Glomerular visceral epithelial cell (primary cell): ENCODE results near the gene CFAP100.

Source experiments
- DNase-seq: peaks from one replicate; pipeline ENCODE4 v3.0.0-alpha.2; 2016; ENCODE audit errors: extremely low spot score

Gene CFAP100

DNA sequence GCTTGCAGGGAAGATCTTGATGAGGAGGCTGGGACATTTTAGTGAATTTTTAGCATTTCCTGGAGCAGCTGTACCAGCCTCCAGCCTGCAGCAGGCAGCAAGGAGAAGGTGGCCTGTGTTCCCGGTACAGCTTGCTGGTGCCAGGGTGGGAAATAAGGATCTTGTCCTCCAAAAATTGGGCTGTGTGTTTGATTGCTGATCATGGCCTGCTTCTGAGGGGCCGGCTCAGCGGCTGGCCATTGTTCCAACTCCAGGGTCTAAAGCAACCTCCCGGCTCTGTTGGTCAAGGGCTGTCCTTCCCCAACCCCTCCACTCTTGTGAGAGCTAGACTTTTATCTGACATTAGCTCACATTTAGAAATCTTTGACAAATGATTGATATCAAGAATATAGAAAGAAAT, 5.0 kb downstream of the CFAP100 start:
- DNase-seq, result no peak

DNA sequence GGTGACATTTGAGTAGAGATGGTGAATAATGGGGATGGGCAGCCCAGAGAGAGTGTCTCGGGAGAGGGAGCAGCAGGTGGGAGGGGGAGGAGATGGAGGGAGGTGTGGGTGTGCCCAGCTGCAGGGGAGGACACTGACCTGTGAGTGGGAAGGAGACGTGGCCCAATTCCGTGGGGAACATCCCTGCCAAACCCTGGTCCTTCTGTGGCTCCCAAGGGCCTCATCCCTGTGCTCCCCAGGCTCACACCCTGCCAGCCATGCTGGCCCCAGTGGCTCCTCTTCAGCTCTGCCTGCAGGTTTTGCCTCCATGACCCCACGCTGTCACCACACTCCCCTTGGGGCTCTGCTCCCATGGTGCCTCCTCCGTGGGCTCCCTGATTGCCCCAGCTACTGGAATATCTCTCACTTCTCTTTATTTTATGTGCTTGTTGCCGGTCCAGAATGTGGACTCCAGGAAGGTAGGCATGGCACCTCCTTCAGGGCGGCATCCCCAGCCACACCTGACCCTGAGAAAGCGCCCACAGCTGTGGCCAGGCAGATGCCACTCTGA, 7.0 kb downstream of the CFAP100 start:
- no peak for DNase-seq

DNA sequence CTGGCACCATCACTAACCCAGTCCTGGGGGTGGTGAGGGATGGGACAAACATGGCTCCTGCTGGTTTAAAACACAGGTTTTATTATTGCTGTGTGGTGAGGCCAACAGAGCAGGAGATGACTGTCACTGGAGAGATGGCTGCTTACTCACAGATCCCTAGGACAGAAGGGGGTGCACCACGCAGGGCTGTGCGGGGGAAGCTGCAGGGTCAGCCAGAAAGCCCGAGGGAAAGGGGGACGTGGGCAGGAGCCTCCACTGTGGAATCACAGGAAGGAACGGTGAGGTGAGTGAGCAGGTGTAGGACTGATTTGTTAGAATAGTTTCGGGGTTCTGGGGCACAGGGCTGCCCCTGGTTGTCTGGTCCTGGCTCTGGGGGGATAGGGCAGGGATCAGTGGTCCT, 7.5 kb downstream of the CFAP100 start:
- DNase-seq, result no peak

DNA sequence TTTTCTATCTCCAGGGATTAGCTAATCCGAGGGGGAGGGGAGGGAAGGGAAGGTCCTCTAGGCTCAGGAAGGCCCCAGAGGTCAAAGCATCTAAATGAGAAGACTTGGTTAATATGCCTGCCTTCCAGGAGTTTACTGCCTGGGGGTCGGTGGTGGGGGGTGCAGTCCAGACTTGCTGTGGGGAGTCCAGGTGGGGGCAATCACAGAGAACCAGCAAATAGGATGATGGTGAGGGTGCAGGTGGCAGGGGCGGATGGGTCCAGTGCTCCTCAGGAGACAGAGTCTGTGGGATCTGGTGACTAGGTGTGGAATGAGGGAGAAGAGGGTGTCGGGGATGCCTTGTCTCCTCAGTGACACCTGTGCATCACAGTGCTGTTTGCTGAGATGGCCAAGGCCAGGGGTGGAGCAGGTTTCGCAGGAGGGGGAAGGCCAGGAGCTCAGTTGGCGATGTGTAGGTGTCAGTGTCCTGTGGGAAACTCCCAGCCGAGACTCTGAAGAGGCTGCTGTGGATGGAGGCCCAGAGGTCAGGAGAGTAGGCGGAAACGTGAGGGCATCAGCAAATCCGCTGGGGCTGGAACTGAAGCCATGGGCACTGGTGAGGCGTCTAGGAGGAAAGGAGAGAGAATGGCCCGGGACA, 8.1 kb downstream of the CFAP100 start:
- DNase-seq, result no peak

DNA sequence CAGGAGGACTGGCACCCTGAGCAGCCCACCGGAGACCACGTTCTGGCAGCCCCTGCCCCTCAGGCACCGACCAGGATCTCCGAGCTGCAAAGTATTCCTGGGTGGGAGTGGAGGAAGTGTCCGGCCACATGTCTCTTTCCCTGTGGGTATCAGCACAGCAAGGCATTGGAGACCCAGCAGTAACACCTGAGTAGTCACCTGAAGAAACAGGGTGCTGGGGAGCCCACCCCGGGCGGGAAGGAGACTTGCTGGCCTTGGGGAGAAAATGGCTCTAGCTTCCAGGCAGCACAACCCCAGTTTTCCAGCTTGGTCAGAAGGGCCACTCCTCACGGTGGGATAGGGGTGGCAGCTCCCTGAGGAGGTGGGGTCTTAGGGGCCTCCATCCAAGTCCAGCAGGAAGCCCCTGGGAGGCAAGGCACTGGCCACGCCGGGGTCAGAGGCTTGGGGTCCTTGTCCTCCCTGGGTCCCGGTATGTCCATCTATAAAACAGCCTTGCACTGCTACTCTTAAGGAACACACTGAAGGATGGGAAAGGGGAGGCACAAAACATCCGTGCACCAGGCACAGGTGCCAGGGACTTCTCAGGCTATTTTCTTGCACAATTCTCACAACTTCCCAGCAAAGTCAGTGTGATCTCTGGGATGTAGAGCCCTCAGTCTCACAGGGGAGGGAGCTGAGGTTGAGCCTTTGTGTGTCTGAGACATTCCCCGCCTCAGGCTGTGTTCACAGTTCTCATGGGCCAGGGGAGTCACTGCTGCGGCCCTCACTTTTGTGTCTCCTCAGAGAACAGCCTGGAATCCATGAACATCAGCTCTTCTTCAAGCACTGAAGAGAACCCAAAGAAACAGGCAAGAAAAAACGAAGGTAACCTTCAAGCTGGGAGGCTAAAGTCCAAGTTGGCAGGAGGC, 11.9 kb downstream of the CFAP100 start:
- no peak for DNase-seq

DNA sequence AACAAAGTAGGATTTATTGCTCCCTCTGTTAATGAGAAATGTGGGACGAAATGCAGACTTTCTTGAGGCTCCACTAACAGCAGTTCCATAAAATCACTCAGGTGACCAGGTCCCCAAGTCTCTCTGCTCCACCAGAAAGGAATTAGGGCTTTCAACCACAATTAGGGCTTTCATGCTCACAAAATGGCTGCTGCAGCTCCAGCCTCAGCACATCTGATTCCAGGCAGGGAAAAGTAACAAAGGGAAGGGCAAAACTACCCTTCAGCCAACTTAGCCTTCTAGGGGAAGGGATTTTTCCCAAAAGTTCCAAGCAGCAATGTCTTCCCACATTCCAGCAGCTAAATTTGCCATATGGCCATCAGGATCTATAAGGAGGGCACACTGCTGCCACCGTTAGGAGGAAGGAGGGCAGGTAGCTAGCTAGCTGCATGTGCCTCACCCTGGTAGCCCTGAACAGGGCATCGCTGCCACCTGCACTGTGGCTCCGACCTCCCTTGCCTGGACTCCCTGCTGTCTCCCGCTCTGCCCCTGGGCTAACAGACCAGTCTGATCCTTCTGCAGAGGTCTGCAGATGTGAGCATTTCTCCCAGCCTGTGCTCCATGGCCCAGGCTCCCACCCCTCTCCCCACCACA, 12.8 kb downstream of the CFAP100 start:
- no peak for DNase-seq

DNA sequence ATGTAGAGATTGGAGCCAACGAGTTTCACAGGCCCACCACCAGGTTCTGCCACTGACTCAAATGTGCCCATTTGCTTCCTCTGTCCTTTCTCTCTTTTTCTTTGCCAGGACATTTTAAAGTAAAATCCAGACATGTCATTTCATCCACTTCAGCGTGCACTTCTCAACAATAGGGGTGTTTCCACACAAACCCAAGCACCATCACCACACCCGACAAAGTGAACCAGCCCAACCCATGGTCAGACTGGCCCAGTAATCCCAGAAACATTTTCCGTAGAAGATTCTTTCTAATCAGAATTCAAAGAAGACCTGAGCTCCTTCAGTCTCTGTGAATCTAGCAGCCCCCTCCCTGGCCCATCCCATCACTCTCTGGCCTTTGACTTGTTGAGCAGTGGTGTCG, 13.4 kb downstream of the CFAP100 start:
- DNase-seq, result no peak

DNA sequence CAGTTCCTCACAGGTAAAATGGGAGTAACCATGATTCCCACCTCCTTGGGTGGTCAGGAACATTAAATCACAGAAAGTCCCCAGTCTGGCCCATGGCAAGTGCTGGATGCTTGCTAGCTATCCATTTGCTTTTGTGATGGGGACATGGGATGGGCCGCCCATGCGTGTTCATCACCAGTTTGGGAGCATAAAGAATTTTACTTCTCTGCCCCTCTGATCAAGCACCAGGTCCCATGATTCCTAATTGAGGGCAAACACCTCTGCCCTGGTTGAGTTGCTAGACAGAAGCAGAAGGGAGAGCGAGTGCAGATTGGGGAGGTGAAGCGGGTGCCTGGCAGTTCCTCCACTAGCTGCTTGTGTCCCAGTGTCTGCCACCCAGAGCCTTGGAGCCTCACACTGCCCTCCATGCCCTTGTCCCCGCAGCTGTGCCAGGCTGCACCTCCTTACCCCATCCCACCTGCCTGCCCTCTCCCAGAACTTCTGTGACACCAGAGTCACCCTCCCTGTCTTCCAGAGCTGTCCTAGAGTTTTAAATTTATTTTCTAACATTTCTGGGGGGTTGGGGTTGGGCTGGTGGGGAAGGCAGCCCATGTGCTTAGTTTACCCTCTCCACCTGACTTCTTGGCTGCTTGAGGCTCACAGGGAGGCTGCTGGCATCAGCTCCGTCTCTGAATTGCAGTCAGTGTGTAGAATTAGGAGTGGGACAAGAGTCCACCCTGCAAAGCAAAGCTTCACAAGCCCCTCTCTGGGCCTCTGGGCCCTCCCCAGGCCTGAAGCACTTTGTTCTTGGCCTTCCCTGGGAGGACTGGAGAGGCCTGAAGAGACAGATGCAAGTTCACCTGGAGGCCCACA, 18.4 kb downstream of the CFAP100 start:
- no peak for DNase-seq

DNA sequence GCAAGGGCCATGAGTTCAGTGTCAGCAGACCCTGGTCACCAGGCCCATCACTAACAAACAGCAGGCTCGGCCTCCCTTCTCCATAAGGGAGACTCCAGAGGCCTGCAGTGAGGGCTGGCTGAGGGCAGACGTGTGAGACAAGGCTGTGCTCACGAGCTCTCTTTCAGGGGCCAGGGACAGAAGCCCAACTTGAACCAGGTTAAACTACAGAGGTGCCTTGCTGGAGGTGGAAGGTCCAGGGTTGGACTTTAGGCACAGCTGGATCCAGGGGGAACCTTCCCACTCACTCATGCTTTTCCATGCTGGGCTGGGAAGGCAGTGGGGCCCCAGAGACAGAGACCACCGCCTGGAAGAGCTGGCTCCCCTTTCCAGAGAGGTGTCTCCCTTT, 19.0 kb downstream of the CFAP100 start:
- no peak for DNase-seq

DNA sequence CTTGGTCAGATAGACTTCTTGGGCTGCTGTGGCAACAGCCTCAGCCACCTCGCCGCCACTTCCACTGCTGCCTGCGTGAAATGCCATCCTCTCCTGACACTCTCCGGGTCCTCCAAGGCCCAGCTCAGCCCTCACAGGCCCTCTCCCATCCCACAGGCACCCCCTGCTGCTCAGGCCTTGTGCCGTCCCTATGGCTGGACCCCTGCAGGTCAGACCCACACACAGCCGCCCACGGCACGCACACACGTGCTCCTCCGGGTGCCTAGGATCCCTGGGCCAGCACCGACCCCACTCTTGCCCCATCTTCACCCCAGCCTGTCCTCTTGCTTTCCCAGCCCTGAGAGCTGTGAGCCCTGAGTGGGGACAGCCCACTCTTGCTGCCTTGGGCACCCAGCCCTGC, 19.7 kb downstream of the CFAP100 start:
- no peak for DNase-seq

DNA sequence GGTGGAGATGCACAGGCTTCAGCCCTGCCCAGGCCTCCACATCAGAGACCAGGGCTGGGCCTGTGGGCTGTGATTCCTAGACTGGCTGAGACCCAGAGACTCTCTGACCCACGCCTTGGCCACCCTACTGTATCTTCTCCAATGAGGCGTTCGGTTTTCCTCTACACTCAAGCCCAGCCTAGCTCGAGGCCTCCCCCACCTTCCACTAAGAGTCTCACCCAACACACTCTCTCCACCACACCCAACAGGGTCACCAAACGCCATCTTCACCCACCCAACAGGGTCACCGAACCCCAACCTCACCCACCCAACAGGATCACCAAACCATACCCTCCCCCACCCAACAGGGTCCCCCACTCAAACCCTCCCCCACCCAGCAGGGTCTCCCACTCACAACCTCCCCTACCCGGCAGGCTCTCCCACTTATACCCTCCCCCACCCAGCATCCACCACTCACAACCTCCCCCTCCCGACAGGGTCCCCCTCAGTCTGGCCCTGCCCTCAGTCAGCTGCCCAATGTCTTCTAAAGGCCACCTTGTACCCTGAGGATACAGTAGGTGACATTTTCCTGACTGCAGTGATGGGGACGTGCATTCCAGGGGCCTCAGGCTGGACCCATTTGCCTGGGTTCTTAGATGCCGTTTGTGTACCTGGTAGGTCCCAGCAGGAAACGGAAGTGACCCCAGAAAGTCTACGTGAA, 20.4 kb downstream of the CFAP100 start:
- no peak for DNase-seq

DNA sequence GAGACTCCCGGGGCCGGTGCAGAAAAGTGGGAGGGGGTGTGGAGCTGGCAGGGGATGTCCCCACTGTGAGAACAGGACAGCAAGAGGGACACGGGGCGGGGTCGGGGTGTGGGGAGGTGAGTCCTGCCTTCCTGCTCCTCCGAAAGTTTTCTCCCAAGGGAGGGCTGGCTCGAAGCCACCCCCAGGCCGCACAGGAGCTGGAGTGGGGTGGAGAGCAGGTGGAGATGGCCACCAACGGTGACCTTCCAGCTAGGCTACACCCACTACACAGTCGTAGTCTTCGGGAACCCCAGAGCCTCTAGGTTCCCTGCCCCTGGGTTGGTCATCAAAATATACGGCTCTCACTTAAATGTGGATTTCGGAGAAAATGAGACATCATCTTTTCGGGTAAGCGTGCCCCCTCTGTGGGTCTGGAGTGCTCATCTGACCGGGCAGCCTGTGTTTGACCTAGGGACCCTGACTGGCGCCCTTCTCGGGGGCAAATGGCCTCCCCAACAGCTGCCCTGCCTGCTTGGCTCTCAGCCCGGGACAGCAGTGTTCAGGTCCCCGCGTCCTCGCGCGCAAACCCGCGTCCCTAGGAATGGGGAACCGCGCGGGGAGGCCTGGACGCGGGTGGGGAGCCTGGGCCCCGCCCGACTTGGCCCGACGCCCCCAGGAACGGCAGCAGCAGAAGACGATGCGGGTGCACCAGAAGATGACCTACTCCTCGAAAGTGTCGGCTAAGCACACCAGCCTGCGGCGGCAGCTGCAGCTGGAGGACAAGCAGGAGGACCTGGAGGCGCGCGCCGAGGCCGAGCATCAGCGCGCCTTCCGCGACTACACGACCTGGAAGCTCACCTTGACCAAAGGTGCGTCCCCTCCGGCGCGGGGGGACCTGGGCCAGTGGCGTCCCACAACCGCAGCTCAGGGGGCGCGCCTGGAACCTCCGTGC, 21.2 kb downstream of the CFAP100 start:
- no peak for DNase-seq

DNA sequence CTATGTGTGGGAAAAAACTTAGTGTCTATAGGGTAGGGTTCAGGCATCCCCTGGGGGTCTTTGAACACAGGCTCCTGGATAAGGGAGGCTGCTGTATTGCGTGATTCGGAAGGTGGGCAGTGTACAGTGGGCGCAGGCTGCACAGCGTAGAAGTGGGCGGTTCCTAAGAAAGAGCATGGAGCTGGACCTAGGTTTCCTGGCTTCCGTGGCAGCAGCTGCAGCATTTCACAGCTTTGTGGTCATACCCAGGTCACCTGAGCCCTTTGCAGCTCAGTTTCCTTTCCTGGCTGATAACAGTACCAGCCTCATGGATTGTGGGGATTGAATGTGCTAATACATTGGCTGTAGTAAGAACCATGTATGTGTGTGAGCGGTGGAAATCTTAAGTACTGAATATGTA, 22.2 kb downstream of the CFAP100 start:
- no peak for DNase-seq

DNA sequence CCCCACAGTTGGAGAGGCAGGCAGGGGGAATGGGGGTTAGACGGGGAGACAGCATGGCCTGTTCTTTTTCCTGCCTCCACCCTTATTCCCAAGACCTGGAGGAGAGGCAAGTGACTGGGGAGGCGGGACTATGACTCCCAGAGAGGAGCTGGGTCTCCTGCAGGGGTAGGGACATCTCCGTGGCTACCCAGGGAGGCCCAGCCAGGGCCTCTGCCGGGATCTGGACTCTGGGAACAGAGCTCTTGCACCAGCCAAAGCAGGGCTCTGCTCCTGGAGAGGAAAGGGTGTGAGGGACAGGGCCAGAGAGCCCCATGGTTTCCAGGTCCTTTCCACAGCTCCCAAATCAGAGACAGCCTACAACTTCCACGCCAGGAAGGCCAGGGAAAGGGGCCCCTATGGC, 22.8 kb downstream of the CFAP100 start:
- no peak for DNase-seq

DNA sequence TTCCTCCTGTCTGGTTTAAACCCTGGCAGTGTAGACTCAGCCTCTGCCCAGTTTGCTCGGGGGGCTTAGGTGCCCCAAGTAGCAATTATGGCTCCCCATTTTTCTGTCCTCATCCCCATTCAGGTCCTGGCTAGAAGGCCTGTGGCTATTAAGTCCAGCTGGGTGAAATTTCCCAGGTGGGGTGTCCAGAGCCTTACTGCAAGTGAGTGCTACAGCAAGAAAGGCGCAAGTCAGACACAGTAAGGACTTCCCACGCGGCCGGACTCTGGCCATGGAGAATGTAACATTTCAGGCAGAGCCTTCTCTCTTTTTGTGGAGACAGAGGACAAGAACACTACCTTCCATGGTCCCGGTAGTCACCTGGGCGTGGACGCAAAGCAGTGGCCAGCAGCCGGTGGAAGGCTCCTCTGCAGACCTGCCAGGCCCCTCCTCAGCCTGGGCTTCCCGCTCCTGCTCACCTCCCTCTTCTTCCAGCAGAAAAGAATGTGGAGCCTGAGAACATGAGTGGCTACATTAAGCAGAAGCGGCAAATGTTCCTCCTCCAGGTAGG, 23.3 kb downstream of the CFAP100 start:
- DNase-seq, result no peak

DNA sequence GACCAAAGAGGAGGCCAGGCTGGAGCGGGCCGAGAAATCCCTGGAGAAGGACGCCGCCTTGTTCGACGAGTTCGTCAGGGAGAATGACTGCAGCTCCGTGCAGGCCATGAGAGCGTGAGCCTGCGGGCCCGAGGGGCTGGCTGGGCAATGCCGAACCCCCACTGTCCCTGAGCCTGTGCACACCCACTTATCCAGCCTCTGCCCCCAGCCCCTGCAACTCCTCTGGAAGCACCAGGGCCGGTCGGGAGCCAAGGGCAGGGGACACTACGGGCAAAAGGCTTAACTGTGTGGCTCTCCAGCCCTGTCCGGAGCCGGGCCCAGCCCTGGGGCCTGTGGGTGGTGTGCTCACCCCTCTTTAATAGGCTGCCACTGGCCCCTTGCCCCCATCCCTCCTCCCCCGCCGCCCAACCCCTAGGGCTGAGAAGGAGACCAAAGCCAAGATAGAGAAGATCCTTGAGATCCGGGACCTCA, 24.0 kb downstream of the CFAP100 start:
- DNase-seq, result no peak

DNA sequence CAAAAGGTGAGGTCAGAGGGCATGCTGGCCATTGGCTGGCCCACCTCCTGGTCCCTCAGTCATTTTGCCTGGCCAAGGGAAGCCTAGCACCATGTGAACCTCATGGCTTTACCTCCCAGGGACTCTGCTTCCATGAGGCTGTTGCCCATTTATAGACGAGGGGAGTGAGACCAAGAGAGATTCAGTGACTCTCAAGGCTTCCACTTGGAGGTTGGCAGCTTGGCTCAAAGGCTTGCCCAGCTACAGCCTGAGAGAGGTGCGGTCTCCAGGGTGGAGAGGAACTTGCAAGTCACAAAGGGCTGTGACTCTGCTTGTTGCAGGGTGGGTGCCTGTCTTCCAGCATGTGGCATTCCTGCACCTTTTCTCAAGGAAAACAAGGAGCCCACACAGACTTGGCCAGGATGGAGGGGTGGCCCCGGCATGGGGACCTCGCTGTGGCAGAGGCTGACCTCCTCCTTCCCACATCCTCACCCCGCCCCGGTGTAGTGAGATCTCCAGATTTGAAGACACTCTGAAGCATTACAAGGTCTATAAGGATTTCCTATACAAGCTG, 24.5 kb downstream of the CFAP100 start:
- no peak for DNase-seq

DNA sequence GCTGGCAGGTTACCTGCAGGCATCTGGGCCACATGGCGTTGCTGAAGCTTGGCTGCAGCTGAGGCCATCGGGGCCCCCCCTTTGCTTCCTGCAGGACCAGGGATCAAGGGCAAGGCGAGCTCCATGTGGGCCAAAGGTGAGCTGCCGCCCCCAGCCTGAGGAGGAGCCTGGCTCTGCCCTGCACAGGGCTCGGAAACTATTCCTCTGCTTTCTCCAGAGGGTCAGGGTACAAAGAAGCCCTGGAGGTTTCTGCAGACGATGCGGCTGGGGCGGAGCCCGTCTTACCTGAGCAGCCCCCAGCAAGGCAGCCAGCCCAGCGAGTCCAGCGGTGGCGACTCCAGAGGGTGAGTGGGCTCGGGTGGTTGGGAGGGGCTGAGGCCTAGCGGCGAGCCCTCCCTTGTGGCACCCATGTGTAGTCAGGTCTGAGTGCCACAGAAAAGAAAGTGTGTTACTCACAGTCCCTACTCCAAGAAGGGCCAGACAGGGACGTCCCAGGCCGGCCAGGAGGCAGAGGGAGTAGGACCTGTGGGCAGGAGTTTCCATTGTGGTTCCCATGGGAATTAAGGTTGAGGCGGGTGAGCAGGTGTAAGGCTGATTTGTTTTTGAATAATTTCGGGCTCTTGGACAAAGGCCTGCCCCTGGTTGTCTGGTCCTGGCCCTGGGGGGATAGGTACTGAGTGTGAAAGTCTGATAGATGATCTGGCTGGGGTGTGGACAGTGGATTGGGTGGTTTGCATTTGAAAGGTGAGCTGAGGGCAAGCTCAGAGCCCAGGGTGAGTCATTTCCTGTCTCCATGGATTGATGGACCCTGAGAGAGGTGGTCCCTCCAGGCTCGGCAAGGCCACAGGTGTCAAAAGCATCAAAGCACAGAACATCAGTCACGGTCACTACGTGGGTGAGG, 25.4 kb downstream of the CFAP100 start:
- no peak for DNase-seq
